AG04449 (cell line): Measurements from ENCODE around the gene TPO.

Source experiments
- CTCF ChIA-PET: fragments of 350-600 bp; formaldehyde crosslinking; extraction: SDS; loops from one replicate; lab custom pipeline; 2021; ENCODE audit warnings: antibody characterized with exemption; lab: Yijun Ruan, JAX
- POLR2A ChIA-PET: fragments of 400-600, 350-600 bp; formaldehyde crosslinking; extraction: SDS; loops from one replicate; lab custom pipeline; 2020; ENCODE audit warnings: antibody characterized with exemption, inconsistent platforms; lab: Yijun Ruan, JAX
- DNase-seq: peaks from one replicate; pipeline ENCODE4 v3.0.0-alpha.2; 2010; ENCODE audit warnings: low read depth, low spot score
- H3K4me3 ChIP-seq: 2 replicates; pipeline ENCODE4 v1.5.1; 2011; ENCODE audit warnings: low read depth, mild to moderate bottlenecking, control low read depth, low read length
- TF ChIP-seq, protein P1 (sequence below): IDR thresholded peaks from one replicate; pipeline ENCODE4 v1.5.1; 2011; ENCODE audit warnings: mild to moderate bottlenecking, moderate library complexity, low read length, control low read depth, inconsistent platforms; ENCODE audit not compliant: insufficient read depth; ENCODE audit errors: missing control alignments

Gene TPO

GRCh38 chr2:1478311-1479305 lies 65.3 kb downstream of the TPO start:
- no peak overlapping the region for H3K4me3 ChIP-seq
- ChIA-PET CTCF (no interaction called here), POLR2A (no interaction called here)
- no peak for DNase-seq
- TF ChIP-seq, protein P1, sequence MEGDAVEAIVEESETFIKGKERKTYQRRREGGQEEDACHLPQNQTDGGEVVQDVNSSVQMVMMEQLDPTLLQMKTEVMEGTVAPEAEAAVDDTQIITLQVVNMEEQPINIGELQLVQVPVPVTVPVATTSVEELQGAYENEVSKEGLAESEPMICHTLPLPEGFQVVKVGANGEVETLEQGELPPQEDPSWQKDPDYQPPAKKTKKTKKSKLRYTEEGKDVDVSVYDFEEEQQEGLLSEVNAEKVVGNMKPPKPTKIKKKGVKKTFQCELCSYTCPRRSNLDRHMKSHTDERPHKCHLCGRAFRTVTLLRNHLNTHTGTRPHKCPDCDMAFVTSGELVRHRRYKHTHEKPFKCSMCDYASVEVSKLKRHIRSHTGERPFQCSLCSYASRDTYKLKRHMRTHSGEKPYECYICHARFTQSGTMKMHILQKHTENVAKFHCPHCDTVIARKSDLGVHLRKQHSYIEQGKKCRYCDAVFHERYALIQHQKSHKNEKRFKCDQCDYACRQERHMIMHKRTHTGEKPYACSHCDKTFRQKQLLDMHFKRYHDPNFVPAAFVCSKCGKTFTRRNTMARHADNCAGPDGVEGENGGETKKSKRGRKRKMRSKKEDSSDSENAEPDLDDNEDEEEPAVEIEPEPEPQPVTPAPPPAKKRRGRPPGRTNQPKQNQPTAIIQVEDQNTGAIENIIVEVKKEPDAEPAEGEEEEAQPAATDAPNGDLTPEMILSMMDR, result no peak

DNA sequence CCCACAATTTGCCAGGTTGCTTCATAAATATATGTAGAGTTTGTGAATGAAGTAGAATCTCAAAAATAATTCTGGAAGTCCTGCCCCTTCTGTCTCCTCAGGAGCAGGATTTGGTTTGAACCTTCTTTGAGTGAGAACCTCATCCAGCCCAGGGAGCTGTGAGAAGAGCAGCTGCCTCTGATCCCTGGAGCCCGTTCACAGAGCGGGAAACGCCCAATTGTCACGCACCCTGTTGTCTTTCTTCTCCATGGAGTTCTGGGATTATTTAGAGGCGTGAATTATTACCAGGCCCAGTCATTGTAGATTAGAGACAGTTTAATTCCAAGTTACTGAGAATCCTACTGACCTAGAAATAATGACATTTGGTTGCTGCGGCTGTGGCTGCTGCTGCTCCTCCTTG lies 66.1 kb downstream of the TPO start:
- no peak for DNase-seq
- no peak overlapping the region for H3K4me3 ChIP-seq
- CTCF ChIA-PET, result no interaction called here
- POLR2A ChIA-PET, result no interaction called here
- TF ChIP-seq, protein P1, result no peak

GRCh38 chr2:1480671-1481076 lies 67.4 kb downstream of the TPO start:
- POLR2A ChIA-PET, result no interaction called here

DNA sequence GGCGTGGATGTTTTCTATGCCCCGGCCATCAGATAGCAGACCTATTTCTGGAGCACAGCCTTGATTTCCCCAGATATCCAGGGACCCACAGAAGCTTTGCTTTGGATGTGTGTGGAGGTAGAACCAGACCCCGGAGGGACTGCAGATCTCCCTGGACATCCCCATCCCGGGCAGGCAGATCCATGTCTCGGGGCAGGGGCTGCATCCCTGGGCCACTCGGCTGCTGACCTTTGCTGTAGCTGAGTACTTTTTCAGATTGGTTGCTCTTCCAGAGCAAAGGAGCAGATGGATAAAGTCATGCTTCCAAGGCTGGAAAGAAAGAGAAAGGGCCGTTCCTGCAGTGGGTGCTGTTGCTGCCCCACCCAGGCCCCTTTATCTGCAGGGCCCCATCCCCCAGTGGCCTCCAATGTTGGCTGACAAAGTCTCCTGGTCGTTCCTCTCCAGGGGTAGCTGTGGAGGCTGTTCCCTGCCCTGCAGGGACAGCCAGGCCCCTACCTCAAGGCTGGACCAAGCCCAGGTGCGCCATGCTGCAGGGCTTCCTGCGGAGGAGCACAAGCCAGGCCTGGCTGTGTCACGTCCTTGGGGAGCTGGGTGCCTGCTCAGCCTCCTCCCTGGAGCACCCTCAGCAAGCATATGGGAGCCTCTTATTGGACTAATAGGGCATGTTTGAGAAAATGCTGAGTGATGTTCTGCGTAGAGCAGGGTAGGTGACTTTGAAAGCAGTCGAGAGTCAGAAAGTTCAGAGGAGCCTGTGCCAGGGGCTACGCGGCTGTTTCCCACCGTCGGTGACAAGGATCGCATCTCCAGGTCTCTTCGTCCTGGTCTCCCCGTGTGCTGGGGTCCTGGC lies 68.4 kb downstream of the TPO start:
- H3K4me3 ChIP-seq, result no peak overlapping the region
- POLR2A ChIA-PET, result no interaction called here
- DNase-seq, result no peak
- TF ChIP-seq, protein P1, result no peak
- CTCF ChIA-PET, result no interaction called here

More at GRCh38 chr2:1480671-1481076, 67.4 kb downstream of the TPO start:
- CTCF ChIA-PET, result no interaction called here
- no peak for DNase-seq
- TF ChIP-seq, protein P1, result no peak
- H3K4me3 ChIP-seq, result no peak overlapping the region

GRCh38 chr2:1482253-1482675 lies 69.0 kb downstream of the TPO start:
- CTCF ChIA-PET, result no interaction called here
- H3K4me3 ChIP-seq, result no peak overlapping the region
- TF ChIP-seq, protein P1, result no peak
- POLR2A ChIA-PET, result no interaction called here
- no peak for DNase-seq

- POLR2A ChIA-PET, result no interaction called here
- DNase-seq, result no peak
- TF ChIP-seq, protein P1, result no peak
- no peak overlapping the region for H3K4me3 ChIP-seq
- CTCF ChIA-PET, result no interaction called here
Observed at GRCh38 chr2:1482981-1483380, 69.7 kb downstream of the TPO start.
